Stimulated activated CD4-positive, alpha-beta T cell treated with anti-CD3 and anti-CD28 coated beads, TNF-alpha, amount 100 ng/mL, for 1 hour (primary cell): ENCODE data around the gene POC5.
"Not testable (repeated sequence)": the region's sequence is repeated elsewhere in the genome, so short reads cannot be mapped to it uniquely, and the experiment has no call there.

Experiments
- DNase-seq, 3 donors: peaks; one replicate each; pipeline ENCODE4 v3.0.0-alpha.2; 2020; ENCODE audit warnings: low read depth in 3 of 3, low spot score in 1 of 3

The POC5 gene, protein sequence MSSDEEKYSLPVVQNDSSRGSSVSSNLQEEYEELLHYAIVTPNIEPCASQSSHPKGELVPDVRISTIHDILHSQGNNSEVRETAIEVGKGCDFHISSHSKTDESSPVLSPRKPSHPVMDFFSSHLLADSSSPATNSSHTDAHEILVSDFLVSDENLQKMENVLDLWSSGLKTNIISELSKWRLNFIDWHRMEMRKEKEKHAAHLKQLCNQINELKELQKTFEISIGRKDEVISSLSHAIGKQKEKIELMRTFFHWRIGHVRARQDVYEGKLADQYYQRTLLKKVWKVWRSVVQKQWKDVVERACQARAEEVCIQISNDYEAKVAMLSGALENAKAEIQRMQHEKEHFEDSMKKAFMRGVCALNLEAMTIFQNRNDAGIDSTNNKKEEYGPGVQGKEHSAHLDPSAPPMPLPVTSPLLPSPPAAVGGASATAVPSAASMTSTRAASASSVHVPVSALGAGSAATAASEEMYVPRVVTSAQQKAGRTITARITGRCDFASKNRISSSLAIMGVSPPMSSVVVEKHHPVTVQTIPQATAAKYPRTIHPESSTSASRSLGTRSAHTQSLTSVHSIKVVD

DNA sequence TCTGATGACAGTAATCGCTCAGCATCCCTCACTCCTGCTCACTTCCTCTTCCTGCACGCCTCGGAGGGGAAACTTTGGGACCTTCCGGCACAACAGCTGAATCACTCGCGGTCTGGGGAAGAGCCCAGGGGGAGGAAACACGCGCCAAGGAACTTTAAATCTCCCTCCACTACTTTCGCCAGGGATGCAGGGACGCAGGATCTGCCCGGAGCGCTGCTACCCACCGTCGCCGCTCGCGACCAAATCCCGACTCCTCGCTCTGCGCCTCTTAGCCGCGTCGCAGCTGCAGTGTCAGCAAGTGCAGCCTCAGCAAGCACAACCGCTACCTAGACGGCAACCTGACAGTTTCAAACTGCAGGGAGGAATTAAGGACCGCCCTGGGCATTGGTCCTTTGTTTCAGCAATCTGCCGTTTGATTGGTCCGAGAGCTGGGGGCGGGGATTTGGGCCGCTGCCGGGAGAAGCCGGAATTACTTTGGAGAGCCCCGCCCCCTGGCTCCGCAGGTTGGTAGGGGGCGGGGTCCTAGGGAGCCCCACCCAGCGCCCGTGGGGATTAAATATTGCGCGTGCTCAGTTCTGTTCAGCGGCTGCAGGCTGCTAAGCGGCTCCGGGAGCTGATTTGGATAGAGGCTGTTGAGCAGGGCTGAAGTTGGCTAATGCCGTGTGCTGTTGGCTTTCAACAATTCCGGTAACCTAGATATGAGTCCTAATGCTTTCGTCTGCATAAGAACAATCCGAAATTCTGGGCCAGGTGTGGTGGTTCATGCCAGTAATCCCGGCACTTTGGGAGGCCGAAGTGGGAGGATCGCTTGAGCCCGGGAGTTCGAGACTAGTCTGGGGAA, at the start of gene POC5:
Gene POC5, minus strand, starts transcription at position 356 of the 841 bp plus-strand sequence. CDS start 4,500 bp downstream, outside the sequence.
- DNase-seq: peak; percentile 93 to 98 (median 95)

DNA sequence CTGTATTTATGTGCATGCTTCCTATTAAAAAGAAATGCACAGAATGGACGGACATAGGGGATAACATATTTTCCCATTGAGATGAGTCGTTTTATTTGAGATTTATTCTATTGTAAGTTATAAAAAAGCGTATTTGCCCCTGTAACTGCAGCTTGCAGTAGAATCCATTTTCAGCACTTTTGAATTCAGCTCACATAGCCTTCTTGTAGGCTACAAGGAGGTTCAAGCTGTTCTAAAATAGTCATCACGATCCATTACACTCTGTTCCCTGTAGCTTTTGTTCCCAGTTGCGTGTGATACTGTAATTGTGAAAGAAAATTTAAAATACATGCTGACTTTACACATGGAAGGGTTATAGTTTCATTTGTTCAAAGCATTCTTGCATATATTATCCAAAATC, 40.9 kb upstream of the POC5 start:
- DNase-seq: no peak

DNA sequence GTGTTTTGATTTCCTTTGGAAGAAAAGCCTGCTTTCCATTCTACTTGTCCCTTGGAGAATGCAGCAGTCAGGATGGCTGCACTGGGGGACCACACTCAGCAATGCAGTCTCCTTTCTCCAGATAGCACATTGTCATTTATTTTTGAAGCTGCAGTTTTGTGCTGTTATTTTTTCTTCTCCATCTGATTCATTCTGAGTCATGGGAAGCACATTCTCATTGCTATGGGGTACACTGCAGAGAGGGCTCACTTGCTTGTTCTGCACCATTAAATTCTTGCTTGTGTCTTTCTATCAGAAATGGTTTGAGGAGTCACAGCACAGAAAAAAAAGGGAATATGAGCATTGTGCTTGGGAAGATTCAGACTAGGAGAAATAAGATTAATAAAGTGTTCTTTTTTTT, 39.7 kb upstream of the POC5 start:
- no peak for DNase-seq

DNA sequence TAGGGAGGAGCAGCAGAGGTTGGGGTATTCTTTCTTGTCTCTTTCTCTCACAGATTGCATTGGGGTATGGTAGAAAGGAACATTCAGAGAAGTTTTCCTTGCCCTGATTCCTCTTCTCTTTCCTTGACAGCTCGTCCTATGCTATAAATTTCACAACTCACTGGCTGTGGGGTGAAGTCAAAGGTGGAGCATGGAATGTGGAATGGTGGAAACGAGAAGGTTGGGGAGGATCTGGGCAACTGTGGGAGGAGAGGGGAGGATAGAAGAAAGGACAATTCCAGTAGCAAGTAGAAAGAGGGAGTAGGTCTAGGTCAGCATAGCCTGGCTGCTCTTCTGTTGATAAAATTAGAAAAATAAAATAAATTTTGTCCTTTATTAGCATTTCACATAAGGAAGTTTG, 39.0 kb upstream of the POC5 start:
- no peak for DNase-seq

DNA sequence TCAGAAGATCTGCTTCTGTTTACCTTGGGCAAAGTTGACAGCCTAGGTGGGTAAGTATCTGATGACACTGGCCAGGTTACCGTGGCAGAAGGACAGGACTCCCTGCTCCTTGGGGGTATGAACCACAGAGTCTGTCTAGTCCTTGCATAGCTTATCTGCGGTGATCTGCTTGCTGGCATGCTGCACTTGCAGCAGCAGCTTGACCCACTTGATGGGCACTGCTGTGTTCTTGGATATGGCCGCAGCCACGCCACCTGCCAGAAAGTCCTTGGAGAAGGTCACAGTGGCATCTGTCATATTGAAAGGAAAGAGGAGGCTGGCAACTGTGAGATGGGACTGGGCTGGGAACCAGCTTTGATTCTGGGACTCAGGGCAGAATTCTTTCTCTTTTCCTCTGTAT, 35.9 kb upstream of the POC5 start:
- no peak for DNase-seq

GRCh38 chr5:75744355-75744754, 27.1 kb upstream of the POC5 start:
- DNase-seq: no peak

GRCh38 chr5:75736273-75736672, 19.0 kb upstream of the POC5 start:
- no peak for DNase-seq

GRCh38 chr5:75734913-75735789, 17.9 kb upstream of the POC5 start:
- no peak for DNase-seq

GRCh38 chr5:75733767-75734166, 16.5 kb upstream of the POC5 start:
- DNase-seq: no peak

GRCh38 chr5:75731515-75731914, 14.3 kb upstream of the POC5 start:
- not testable (repeated sequence) for DNase-seq

DNA sequence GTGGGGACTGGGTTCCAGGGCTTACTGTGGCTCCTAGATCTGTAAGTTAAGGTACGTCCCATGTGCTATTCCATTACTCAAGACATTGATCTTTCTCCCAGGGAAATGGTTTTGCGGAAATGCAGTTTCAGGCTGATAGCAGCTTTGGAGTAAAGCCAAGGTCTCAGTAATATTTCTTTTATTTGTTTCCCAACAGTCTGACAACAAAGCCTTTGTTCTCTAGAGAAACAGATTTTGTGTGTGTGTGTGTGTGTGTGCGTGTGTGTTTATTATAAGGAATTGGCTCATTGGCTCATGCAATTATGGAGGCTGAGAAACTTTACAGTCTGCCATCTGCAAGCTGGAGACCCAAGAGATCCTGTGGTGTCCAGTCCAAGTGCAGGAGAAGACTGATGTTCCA, 12.1 kb upstream of the POC5 start:
- no peak for DNase-seq

- no peak for DNase-seq
Measured at GRCh38 chr5:75727931-75728330, 10.7 kb upstream of the POC5 start.

- not testable (repeated sequence) for DNase-seq
Measured at GRCh38 chr5:75726224-75726623, 9.0 kb upstream of the POC5 start.

- no peak for DNase-seq
Measured at GRCh38 chr5:75723378-75723777, 6.1 kb upstream of the POC5 start.

DNA sequence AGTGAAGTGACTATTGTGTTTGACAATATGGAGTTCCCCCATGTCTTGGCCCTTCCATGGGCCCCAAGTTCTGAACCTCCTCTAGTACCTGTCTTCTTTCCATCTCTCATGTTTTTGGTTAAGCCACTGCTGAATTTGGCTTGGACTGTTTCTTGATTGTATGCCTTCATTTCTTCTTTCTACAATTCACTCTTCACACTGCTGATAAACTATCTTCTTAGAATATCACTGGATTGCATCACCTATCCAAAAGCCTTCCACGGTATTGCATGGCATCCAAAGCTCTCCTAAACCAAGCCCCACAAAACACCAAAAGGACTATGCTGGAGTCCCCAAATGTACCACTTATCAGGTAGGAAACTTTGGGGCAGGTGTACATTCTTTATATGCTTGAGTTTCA, 4.3 kb upstream of the POC5 start:
- DNase-seq: no peak

- DNase-seq: no peak
Measured at GRCh38 chr5:75720882-75721281, 3.6 kb upstream of the POC5 start.

GRCh38 chr5:75716715-75717081, 539 bp downstream of the POC5 start:
- DNase-seq: no peak

DNA sequence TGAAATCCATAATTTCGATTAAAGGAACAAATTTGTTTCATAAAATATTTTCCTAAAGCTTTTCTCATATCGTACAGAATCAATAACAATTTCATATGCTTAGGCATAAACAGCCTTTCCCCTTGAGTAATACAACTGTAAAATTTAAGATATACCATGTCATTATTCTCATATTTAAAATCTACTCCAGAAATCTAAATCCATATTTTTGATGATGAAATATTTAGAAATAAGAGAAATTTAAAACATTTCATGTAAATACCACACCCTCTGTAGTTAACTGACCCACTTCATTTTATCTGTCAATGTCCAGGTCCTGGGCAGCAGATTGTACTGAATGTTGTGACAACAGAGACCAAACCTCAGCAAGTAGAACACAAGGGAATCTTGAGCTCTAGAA, 5.1 kb downstream of the POC5 start:
- no peak for DNase-seq

DNA sequence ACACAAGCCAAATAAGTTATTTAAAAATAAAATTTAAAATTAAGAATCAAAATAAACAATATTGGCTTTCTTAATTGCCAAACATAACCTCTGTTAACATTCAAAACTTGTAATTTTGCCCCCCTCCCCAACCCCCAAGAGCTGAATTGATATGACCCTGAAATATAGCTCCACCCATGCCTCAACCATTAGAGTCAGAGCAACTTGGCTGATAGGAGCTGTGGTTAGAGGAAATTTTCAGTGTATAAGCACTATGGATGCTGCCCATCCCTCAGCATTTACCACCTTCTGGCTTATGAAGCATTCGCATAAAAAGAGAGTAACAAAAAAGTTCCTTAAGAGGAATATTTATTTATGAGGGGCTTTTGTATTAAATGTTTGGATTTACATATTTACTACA, 6.1 kb downstream of the POC5 start:
- DNase-seq: no peak

GRCh38 chr5:75710637-75711036, 6.6 kb downstream of the POC5 start:
- no peak for DNase-seq

- no peak for DNase-seq
Measured at GRCh38 chr5:75707911-75708509, 9.2 kb downstream of the POC5 start.
